NCI-H2107 (cell line): ENCODE data around the gene PYGB.
"Not testable (repeated sequence)": the region's sequence is repeated elsewhere in the genome, so short reads cannot be mapped to it uniquely, and the experiment has no call there.

Source experiments
- DNase-seq: peaks from one replicate; lab custom pipeline; 2025; lab: John Stamatoyannopoulos, UW

PYGB gene

DNA sequence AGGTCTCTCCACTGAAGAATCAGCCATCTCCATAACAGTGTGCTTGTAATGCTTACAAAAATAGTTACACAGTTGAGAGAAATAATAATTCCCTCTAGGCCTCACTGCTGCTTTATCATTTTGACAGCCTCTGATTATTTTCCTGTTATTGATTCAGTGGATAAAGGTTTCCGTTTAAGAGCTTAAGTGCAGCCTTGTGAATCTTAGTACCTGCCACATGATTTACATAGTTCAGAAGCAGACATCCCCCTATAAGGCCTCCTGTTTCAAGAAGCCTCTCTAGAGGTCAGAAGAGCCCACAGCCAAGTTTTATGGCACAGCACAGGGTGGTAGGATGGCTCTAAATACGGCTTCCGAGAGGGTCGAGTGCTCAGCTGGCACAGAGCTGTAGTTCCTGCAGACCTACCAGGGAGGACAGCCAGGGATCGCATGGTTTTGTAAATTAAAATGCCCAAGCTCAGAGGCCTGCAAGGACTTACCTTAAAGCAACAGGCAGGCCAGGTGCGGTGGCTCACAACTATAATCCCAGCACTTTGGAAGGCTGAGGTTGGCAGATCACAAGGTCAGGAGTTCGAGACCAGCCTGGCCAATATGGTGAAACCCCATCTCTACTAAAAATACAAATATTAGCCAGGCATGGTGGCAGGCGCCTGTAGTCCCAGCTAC lies 17.6 kb upstream of the PYGB start:
- no peak for DNase-seq

DNA sequence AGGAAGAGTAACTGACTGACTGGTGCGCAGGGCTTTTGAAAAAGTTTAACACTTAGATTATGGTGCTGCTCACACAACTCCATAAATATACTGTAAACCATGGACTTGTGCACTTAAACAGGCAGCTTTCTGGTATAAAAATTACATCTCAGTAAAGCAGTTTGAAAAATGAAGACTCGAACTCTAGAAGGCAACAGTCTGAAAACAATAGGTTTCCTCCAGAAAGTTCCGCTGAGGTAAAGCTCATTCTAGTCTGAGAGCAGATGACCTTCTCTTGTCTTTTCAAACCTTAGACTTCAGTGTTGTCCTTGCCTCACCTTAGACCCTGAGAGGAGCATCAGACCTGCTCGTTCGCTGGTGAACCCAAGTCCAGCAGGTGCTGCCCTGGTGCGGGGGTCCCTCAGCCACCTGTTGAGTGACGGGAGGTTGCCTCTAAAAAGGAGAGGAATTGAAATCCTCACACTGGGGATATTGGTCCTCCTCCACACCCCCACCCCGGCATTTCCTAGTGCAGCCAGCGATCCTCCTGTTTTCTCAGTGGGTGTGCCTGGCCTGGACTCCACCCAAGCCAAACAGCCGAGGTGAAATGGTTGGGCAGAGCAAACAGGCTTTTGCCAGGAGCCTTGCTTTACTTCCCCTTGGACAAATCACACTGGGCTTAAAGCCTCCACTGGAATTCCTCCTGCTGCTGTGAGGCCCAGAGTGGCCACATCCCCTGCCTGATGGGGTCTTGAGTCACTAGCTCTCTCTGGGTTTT lies 14.7 kb upstream of the PYGB start:
- DNase-seq: no peak

DNA sequence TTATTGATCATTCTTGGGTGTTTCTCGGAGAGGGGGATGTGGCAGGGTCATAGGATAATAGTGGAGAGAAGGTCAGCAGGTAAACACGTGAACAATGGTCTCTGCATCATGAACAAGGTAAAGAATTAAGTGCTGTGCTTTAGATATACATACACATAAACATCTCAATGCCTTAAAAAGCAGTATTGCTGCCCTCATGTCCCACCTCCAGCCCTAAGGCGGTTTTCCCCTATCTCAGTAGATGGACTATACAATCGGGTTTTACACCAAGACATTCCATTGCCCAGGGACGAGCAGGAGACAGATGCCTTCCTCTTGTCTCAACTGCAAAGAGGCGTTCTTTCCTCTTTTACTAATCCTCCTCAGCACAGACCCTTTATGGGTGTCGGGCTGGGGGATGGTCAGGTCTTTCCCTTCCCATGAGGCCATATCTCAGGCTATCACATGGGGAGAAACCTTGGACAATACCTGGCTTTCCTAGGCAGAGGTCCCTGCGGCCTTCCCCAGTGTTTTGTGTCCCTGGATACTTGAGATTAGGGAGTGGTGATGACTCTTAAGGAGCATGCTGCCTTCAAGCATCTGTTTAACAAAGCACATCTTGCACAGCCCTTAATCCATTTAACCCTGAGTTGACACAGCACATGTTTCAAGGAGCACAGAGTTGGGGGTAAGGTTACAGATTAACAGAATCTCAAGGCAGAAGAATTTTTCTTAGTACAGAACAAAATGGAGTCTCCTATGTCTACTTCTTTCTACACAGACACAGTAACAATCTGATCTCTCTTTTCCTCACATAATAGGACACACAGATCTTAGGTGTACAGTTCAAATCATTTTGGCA lies 13.7 kb upstream of the PYGB start:
- not testable (repeated sequence) for DNase-seq

DNA sequence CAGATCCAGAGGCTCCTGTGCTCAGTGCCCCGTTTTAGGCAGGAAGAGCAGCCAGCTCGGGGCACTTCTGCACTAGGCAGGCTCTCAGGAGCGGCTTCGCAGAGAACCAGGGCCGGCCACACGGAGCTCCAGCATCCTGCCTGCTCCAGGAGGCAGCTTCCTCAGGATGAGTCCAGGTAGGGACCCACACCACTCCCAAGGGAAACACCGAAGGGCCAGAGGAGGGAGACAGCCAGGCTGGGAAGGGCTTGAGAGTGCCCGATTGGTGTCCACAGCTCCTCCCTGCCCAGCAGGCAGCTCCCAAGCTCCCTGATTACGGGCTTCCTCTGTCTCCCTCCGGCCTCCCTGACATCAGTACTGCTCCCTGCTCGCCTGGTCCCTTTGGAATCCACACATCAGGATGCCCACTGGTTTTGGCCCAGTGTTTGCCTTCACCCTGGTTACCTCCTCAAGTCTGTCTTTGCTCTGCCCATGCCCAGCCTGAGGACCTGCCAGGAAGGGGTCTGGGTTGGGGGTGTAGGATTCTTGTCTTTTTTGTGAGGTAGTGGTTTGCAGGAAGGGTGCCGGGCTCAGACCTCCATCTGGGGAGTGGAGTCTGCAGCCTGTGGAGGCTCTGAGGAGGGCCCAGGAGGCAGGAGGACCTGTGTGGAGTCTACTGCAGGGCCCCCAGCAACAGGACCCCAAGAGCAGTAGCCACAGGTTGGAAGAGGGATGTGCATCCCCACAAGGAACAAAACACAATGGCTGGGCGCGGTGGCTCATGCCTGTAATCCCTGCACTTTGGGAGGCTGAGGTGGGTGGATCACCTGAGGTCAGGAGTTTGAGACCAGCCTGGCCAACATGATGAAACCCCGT lies 11.2 kb upstream of the PYGB start:
- no peak for DNase-seq

- no peak for DNase-seq
Observed at GRCh38 chr20:25237610-25238318, 10.1 kb upstream of the PYGB start.

DNA sequence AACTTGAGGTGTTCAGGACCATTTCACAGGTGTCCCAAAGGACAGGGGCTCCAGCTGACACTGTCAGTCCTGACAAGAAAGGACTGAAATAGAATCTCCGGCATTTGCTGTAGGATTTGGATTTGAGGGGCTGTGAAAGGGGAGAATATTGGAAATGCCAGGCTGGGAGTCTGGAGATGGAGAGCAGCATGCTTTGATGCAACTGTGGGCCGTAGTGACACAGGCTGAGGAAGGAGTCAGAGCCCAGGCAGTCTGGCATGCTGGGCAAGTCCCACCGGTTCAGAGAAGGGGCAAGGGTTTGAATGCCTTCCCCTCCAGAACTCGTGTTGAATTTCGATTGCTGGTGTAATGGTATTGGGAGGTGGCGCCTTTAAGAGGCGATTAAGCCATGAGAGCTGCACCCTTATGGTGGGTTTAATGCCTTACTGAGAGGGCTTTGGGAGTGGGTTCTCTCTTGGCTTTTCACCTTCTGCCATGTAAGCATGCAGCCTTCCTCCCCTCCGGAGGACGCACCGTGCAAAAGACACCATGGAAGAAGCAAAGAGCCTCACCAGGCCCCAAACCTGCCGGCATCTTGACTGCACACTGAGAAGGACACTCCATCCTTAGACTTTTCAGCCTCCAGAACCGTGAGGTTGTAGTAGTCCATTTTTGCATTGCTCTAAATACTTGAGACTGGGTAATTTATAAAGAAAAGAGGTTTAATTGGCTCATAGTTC lies 9.4 kb upstream of the PYGB start:
- no peak for DNase-seq

- DNase-seq: no peak
Observed at GRCh38 chr20:25239387-25240370, 8.2 kb upstream of the PYGB start.

- not testable (repeated sequence) for DNase-seq
Observed at GRCh38 chr20:25240851-25241658, 6.8 kb upstream of the PYGB start.

GRCh38 chr20:25241659-25241955 lies 6.3 kb upstream of the PYGB start:
- DNase-seq: not testable (repeated sequence)

- DNase-seq: no peak
Observed at GRCh38 chr20:25242231-25242630, 5.7 kb upstream of the PYGB start.

DNA sequence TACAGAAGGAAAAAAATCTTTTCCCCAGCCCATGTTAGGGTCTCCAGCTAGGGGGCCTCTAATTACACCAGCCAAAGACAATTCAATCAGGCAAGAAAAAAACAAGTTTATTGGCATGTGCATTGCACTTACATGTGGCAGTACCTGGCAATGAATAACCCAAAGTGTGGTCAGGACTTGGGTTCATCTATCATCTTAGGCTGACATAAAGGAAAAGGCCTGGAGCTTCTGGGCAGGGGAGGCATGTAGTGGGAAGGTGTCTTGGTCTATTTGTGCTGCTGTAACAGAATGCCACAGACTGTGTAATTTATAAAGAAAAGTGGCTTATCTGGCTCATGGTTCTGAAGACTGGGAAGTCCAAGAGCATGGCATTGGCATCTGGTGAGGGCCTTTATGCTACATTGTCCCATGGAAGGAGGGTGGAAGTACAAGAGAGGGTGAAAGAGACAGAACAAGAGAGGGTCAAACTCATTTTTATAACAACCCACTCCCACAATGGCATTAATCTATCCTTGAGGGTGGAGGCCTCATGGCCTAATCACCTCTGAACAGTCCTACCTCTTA lies 4.4 kb upstream of the PYGB start:
- no peak for DNase-seq

- DNase-seq: no peak
Observed at GRCh38 chr20:25244976-25245375, 2.9 kb upstream of the PYGB start.

- no peak for DNase-seq
Observed at GRCh38 chr20:25245461-25245860, 2.4 kb upstream of the PYGB start.

DNA sequence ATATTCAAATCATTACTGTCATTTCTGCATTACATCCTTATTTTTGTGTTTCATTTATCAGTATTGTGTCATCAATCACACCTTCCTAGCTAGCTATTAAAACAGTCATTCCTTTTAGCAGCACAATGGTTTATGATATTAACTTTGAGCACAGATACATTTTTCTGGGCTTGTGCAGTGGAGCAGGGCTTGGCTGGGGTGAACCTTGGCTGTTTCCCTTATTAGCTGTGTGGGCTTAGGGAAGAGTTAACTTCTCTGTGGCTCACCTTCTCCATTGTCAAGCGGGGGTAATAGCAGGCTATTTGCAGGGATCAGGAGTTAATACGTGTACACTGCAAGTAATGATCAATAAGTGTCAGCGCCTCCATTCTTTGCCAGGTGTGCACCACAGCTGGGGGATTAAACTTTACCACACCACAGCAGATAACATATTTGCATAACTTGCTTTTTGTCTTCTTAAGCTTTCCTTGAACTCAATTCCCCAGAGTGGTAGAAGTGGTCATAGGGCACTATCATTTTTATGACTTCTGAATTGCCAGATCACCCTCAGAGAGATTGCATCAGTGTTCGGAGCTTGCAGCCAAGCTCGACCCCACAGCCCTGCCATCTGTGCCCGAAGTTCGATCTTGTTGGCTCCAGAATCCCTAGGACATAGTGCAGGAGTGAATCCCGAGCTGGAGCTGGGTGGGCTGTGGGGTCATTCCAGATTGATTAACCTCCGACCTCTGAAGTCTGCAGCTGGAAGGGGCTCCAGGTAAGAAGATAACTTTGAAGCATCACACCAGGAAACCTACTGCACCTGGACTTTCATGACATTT lies 1.5 kb upstream of the PYGB start:
- no peak for DNase-seq

DNA sequence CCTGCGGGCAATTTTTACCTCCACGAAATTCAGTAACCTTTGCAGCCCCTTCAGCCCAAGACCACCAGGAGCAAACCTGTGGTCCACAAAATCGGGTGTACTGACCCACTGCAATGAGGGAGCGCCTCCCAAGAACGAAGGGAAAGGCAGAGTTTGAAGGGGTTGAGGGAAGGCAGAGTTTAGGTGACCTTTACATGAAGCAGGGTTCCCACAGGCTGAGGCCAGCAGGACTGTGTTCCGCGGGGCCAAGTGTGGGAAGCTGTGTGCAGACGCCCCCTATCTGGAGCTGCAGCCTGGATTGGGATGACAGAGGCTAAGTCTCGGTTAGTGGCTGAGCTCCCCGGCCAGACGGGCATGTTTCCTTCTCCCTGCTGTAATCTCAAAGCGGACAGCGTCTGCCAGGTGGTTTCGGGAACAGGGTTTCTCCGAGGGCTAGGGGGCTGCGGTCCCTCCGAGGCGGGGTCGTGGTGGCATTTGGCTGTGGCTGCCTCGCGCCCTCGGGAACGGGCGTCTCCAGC lies 826 bp upstream of the PYGB start:
- no peak for DNase-seq

- no peak for DNase-seq
Observed at GRCh38 chr20:25247518-25247955, 348 bp upstream of the PYGB start.

GRCh38 chr20:25248786-25249172 lies 894 bp downstream of the PYGB start:
- no peak for DNase-seq
